Esophagus squamous epithelium (tissue), 4 donors: ENCODE measurements around the gene JPH4.
"Not testable (repeated sequence)": the region's sequence is repeated elsewhere in the genome, so short reads cannot be mapped to it uniquely, and the experiment has no call there.

Source experiments
- POLR2A ChIP-seq, 4 donors: fragments of 450-650 bp; IDR thresholded peaks; one replicate each; pipeline ENCODE4 v1.6.1; 2017; ENCODE audit warnings: antibody characterized with exemption in 4 of 4, mild to moderate bottlenecking in 4 of 4, moderate library complexity in 3 of 4
- TF ChIP-seq, protein P1 (sequence below), 6 experiments: fragments of 450-650 bp in 4 of 6; fragments of 200-600 bp in 2 of 6; sonication (generic) in 2 of 6; IDR thresholded peaks; one replicate each; pipeline ENCODE4 v1.5.1; 2016 to 2019; ENCODE audit warnings: antibody characterized with exemption in 6 of 6, mild to moderate bottlenecking in 4 of 6, moderate library complexity in 4 of 6

GRCh38 chr14:23609411-23610089 is 31.0 kb upstream of the JPH4 start:
- TF ChIP-seq, protein P1, sequence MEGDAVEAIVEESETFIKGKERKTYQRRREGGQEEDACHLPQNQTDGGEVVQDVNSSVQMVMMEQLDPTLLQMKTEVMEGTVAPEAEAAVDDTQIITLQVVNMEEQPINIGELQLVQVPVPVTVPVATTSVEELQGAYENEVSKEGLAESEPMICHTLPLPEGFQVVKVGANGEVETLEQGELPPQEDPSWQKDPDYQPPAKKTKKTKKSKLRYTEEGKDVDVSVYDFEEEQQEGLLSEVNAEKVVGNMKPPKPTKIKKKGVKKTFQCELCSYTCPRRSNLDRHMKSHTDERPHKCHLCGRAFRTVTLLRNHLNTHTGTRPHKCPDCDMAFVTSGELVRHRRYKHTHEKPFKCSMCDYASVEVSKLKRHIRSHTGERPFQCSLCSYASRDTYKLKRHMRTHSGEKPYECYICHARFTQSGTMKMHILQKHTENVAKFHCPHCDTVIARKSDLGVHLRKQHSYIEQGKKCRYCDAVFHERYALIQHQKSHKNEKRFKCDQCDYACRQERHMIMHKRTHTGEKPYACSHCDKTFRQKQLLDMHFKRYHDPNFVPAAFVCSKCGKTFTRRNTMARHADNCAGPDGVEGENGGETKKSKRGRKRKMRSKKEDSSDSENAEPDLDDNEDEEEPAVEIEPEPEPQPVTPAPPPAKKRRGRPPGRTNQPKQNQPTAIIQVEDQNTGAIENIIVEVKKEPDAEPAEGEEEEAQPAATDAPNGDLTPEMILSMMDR (IDR thresholded peaks at IDR 0.05) = not testable (repeated sequence)
- not testable (repeated sequence) for TF ChIP-seq POLR2A (IDR thresholded peaks at IDR 0.05)
